ENCODE measurements around the gene SKIC2.
A peak's percentile ranks its signal among the peaks of the same experiment; 100 is the strongest.

Gene SKIC2

GRCh38 chr6:31935823-31936222 is 23.2 kb upstream of the SKIC2 start:
- DNase-seq, result no peak
- in situ Hi-C loops (cut with HindIII; ENCODE audit: low pct_ligation_motif_present, low sequenced_read_pairs), result no loop called here
- Histone ChIP-seq H3K4me3 (ENCODE audit: low read depth, low read length) (no peak overlapping the region), H3K27me3 (replicated peaks) (no peaks in the 10 kb centered on the region), H3K27ac (no peak overlapping the region), H3K36me3 (replicated peaks) (no peaks in the 10 kb centered on the region)
- TF ChIP-seq, protein P1, sequence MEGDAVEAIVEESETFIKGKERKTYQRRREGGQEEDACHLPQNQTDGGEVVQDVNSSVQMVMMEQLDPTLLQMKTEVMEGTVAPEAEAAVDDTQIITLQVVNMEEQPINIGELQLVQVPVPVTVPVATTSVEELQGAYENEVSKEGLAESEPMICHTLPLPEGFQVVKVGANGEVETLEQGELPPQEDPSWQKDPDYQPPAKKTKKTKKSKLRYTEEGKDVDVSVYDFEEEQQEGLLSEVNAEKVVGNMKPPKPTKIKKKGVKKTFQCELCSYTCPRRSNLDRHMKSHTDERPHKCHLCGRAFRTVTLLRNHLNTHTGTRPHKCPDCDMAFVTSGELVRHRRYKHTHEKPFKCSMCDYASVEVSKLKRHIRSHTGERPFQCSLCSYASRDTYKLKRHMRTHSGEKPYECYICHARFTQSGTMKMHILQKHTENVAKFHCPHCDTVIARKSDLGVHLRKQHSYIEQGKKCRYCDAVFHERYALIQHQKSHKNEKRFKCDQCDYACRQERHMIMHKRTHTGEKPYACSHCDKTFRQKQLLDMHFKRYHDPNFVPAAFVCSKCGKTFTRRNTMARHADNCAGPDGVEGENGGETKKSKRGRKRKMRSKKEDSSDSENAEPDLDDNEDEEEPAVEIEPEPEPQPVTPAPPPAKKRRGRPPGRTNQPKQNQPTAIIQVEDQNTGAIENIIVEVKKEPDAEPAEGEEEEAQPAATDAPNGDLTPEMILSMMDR (IDR thresholded peaks at IDR 0.05; ENCODE audit: low read depth, low read length, missing control alignments), result no peak

GRCh38 chr6:31940256-31940664 is 18.7 kb upstream of the SKIC2 start:
- DNase-seq, result peak; percentile 22
- H3K27me3 ChIP-seq (replicated peaks), result no peaks in the 10 kb centered on the region
- no peaks in the 10 kb centered on the region for H3K36me3 ChIP-seq (replicated peaks)
- TF ChIP-seq, protein P1 (IDR thresholded peaks at IDR 0.05; ENCODE audit: low read depth, low read length, missing control alignments), result peak; percentile 16
- H3K4me3 ChIP-seq (ENCODE audit: low read depth, low read length), result no peak overlapping the region
- no peak overlapping the region for H3K27ac ChIP-seq
- in situ Hi-C loops (cut with HindIII; ENCODE audit: low pct_ligation_motif_present, low sequenced_read_pairs), result no loop called here

DNA sequence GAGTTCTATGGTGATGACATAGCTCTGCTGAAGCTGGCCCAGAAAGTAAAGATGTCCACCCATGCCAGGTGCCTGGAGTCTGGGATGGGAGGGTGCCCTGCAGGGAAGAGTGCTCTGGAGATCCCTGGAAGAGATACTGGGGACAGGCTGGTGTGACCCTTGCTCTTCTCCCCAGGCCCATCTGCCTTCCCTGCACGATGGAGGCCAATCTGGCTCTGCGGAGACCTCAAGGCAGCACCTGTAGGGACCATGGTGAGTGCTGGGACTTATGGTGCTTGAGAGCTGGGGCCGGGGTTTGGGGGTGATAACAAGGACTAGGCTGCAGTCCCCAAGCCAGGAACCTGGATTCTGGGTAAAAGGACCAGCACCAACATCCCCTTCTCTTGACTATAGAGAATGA is 15.2 kb upstream of the SKIC2 start:
- no peak overlapping the region for H3K27ac ChIP-seq
- no peaks in the 10 kb centered on the region for H3K36me3 ChIP-seq (replicated peaks)
- H3K27me3 ChIP-seq (replicated peaks), result no peaks in the 10 kb centered on the region
- TF ChIP-seq, protein P1 (IDR thresholded peaks at IDR 0.05; ENCODE audit: low read depth, low read length, missing control alignments), result no peak
- in situ Hi-C loops (cut with HindIII; ENCODE audit: low pct_ligation_motif_present, low sequenced_read_pairs), result no loop called here
- DNase-seq, result no peak
- H3K4me3 ChIP-seq (ENCODE audit: low read depth, low read length), result no peak overlapping the region

DNA sequence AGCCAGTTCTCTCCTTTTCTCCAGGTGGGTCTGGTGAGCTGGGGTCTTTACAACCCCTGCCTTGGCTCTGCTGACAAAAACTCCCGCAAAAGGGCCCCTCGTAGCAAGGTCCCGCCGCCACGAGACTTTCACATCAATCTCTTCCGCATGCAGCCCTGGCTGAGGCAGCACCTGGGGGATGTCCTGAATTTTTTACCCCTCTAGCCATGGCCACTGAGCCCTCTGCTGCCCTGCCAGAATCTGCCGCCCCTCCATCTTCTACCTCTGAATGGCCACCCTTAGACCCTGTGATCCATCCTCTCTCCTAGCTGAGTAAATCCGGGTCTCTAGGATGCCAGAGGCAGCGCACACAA is 13.8 kb upstream of the SKIC2 start:
- no peak for DNase-seq

DNA sequence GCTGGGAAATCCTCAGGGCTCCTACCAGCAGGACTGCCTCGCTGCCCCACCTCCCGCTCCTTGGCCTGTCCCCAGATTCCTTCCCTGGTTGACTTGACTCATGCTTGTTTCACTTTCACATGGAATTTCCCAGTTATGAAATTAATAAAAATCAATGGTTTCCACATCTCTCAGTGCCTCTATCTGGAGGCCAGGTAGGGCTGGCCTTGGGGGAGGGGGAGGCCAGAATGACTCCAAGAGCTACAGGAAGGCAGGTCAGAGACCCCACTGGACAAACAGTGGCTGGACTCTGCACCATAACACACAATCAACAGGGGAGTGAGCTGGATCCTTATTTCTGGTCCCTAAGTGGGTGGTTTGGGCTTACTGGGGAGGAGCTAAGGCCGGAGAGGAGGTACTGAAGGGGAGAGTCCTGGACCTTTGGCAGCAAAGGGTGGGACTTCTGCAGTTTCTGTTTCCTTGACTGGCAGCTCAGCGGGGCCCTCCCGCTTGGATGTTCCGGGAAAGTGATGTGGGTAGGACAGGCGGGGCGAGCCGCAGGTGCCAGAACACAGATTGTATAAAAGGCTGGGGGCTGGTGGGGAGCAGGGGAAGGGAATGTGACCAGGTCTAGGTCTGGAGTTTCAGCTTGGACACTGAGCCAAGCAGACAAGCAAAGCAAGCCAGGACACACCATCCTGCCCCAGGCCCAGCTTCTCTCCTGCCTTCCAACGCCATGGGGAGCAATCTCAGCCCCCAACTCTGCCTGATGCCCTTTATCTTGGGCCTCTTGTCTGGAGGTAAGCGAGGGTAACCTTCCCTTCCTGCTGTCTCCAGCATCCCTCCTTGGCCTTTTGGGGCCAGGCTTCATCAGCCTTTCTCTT is 13.2 kb upstream of the SKIC2 start, which contains the start of gene CFB:
TSS of gene CFB (plus strand) at position 589 of the 863 bp plus-strand sequence. CDS start at position 716, 127 bp downstream.
- Histone ChIP-seq H3K27ac (peak within 1 kb of the TSS; percentile 63), H3K36me3 (replicated peaks) (no peaks in the 10 kb centered on the region), H3K4me3 (ENCODE audit: low read depth, low read length) (no peak within 1 kb of the TSS), H3K27me3 (replicated peaks) (no peaks in the 10 kb centered on the region)
- peak; percentile 81 for DNase-seq
- in situ Hi-C loops (cut with HindIII; ENCODE audit: low pct_ligation_motif_present, low sequenced_read_pairs), result no loop called here
- TF ChIP-seq, protein P1 (IDR thresholded peaks at IDR 0.05; ENCODE audit: low read depth, low read length, missing control alignments), result no peak

More for the DNA sequence above, 13.8 kb upstream of the SKIC2 start:
- Histone ChIP-seq H3K36me3 (replicated peaks) (no peaks in the 10 kb centered on the region), H3K4me3 (ENCODE audit: low read depth, low read length) (no peak overlapping the region), H3K27ac (no peak overlapping the region), H3K27me3 (replicated peaks) (no peaks in the 10 kb centered on the region)
- in situ Hi-C loops (cut with HindIII; ENCODE audit: low pct_ligation_motif_present, low sequenced_read_pairs), result no loop called here
- TF ChIP-seq, protein P1 (IDR thresholded peaks at IDR 0.05; ENCODE audit: low read depth, low read length, missing control alignments), result no peak
